Mesendoderm (in vitro differentiated cells): ENCODE measurements around the gene OSBPL10.

Experiments used
- DNase-seq: peaks from one replicate; pipeline ENCODE4 v3.0.0; 2013
- H2AK5ac ChIP-seq: 2 replicates; pipeline ENCODE4 v1.6.1; 2013; ENCODE audit warnings: low read length, inconsistent platforms
- H2BK120ac ChIP-seq: 2 replicates; pipeline ENCODE4 v1.6.1; 2013; ENCODE audit warnings: low read depth, mild to moderate bottlenecking, low read length, moderate library complexity, mixed read lengths
- H2BK15ac ChIP-seq: replicated peaks from 2 replicates; pipeline ENCODE4 v1.6.1; 2013; ENCODE audit warnings: low read depth, mild to moderate bottlenecking, moderate library complexity
- H2BK5ac ChIP-seq: 2 replicates; pipeline ENCODE4 v1.6.1; 2013; ENCODE audit warnings: low read length, inconsistent platforms
- H3K18ac ChIP-seq: 2 replicates; pipeline ENCODE4 v1.6.1; 2013; ENCODE audit warnings: mild to moderate bottlenecking, low read length, mixed read lengths
- H3K23ac ChIP-seq: one replicate; pipeline ENCODE4 v1.6.1; 2013; ENCODE audit warnings: low read length
- H3K27ac ChIP-seq: 2 replicates; pipeline ENCODE4 v1.5.1; 2013; ENCODE audit warnings: low read depth, mild to moderate bottlenecking, inconsistent platforms, low read length, moderate library complexity
- H3K27me3 ChIP-seq: 2 replicates; pipeline ENCODE4 v1.6.1; 2013; ENCODE audit warnings: low read length, control low read depth, mild to moderate bottlenecking, inconsistent platforms; ENCODE audit not compliant: insufficient read depth, poor library complexity
- H3K36me3 ChIP-seq: 2 replicates; pipeline ENCODE4 v1.6.1; 2013; ENCODE audit warnings: low read length, inconsistent platforms; ENCODE audit not compliant: control insufficient read depth, insufficient read depth
- H3K4ac ChIP-seq: one replicate; pipeline ENCODE4 v1.6.1; 2013; ENCODE audit warnings: low read depth, mild to moderate bottlenecking, low read length, moderate library complexity
- H3K4me1 ChIP-seq: 2 replicates; pipeline ENCODE4 v1.6.1; 2013; ENCODE audit warnings: low read depth, low read length, inconsistent platforms; ENCODE audit not compliant: control insufficient read depth
- H3K4me2 ChIP-seq: 2 replicates; pipeline ENCODE4 v1.6.1; 2013; ENCODE audit warnings: low read length
- H3K4me3 ChIP-seq: 2 replicates; pipeline ENCODE4 v1.5.1; 2013; ENCODE audit warnings: mild to moderate bottlenecking, low read length
- H3K56ac ChIP-seq: one replicate; pipeline ENCODE4 v1.6.1; 2013; ENCODE audit warnings: low read length
- H3K79me1 ChIP-seq: 2 replicates; pipeline ENCODE4 v1.6.1; 2013; ENCODE audit warnings: low read length, inconsistent platforms
- H3K79me2 ChIP-seq: 2 replicates; pipeline ENCODE4 v1.6.1; 2013; ENCODE audit warnings: mild to moderate bottlenecking, low read length; ENCODE audit not compliant: control insufficient read depth, insufficient read depth
- H3K9ac ChIP-seq: 2 replicates; pipeline ENCODE4 v1.6.1; 2013; ENCODE audit warnings: low read length, inconsistent platforms
- H4K5ac ChIP-seq: one replicate; pipeline ENCODE4 v1.6.1; 2013; ENCODE audit warnings: low read length
- H4K8ac ChIP-seq: one replicate; pipeline ENCODE4 v1.6.1; 2013; ENCODE audit warnings: low read depth, mild to moderate bottlenecking, control low read depth, low read length, moderate library complexity
- WGBS: extraction: QIAGEN DNeasy Blood & Tissue Kit; methylation state at CpG from one replicate; pipeline ENCODE4 v1.1.7; 2013; ENCODE audit warnings: low lambda C conversion rate, missing lambda C conversion rate; ENCODE audit not compliant: insufficient coverage; ENCODE audit errors: extremely low coverage; 5-methylcytosine and 5-hydroxymethylcytosine counted together

Gene OSBPL10

GRCh38 chr3:31621314-31621713 is 359.7 kb downstream of the OSBPL10 start:
- no CpG with 5 or more reads among the region's 3 CpGs for WGBS
- Histone ChIP-seq H3K56ac (no peak overlapping the region), H3K36me3 (no peaks in the 10 kb centered on the region)

GRCh38 chr3:31620656-31621055 is 360.4 kb downstream of the OSBPL10 start:
- H3K4me2 ChIP-seq, result no peak overlapping the region
- no peak overlapping the region for H2BK15ac ChIP-seq
- no peaks in the 10 kb centered on the region for H3K79me2 ChIP-seq
- no peaks in the 10 kb centered on the region for H3K79me1 ChIP-seq
- no peaks in the 10 kb centered on the region for H3K36me3 ChIP-seq
- H3K27ac ChIP-seq, result no peak overlapping the region
- no peaks in the 10 kb centered on the region for H3K27me3 ChIP-seq
- no peak overlapping the region for H3K4me3 ChIP-seq
- no peak overlapping the region for H3K56ac ChIP-seq
- no peak overlapping the region for H3K23ac ChIP-seq
- H2AK5ac ChIP-seq, result no peak overlapping the region
- no peak for DNase-seq
- H3K4me1 ChIP-seq, result no peaks in the 10 kb centered on the region
- no peak overlapping the region for H3K4ac ChIP-seq
- no peak overlapping the region for H4K8ac ChIP-seq
- no peak overlapping the region for H3K18ac ChIP-seq
- no peak overlapping the region for H4K5ac ChIP-seq
- H2BK120ac ChIP-seq, result no peak overlapping the region
- no CpG with 5 or more reads among the region's 1 CpG for WGBS
- no peak overlapping the region for H2BK5ac ChIP-seq
- H3K9ac ChIP-seq, result no peak overlapping the region

More at GRCh38 chr3:31621314-31621713, 359.7 kb downstream of the OSBPL10 start:
- Histone ChIP-seq H3K4me3 (no peak overlapping the region), H2BK120ac (no peak overlapping the region), H3K4ac (no peak overlapping the region), H2BK5ac (no peak overlapping the region), H3K27ac (no peak overlapping the region), H4K8ac (no peak overlapping the region), H3K27me3 (no peaks in the 10 kb centered on the region), H4K5ac (no peak overlapping the region), H3K18ac (no peak overlapping the region), H2AK5ac (no peak overlapping the region), H3K79me1 (no peaks in the 10 kb centered on the region), H2BK15ac (no peak overlapping the region), H3K4me1 (no peaks in the 10 kb centered on the region), H3K79me2 (no peaks in the 10 kb centered on the region), H3K9ac (no peak overlapping the region), H3K23ac (no peak overlapping the region), H3K4me2 (no peak overlapping the region)
- no peak for DNase-seq

- no peaks in the 10 kb centered on the region for H3K36me3 ChIP-seq
- no peak overlapping the region for H3K4me2 ChIP-seq
- H3K9ac ChIP-seq, result no peak overlapping the region
- H3K27ac ChIP-seq, result no peak overlapping the region
- no peak for DNase-seq
- H4K5ac ChIP-seq, result no peak overlapping the region
- no peak overlapping the region for H2BK5ac ChIP-seq
- WGBS, result no CpG with 5 or more reads among the region's 2 CpGs
- H3K27me3 ChIP-seq, result no peaks in the 10 kb centered on the region
- no peak overlapping the region for H3K4me3 ChIP-seq
- no peaks in the 10 kb centered on the region for H3K4me1 ChIP-seq
- no peak overlapping the region for H2BK15ac ChIP-seq
- H4K8ac ChIP-seq, result no peak overlapping the region
- H3K79me1 ChIP-seq, result no peaks in the 10 kb centered on the region
- H3K56ac ChIP-seq, result no peak overlapping the region
- no peak overlapping the region for H3K18ac ChIP-seq
- no peak overlapping the region for H3K23ac ChIP-seq
- no peaks in the 10 kb centered on the region for H3K79me2 ChIP-seq
- H3K4ac ChIP-seq, result no peak overlapping the region
- H2BK120ac ChIP-seq, result no peak overlapping the region
- no peak overlapping the region for H2AK5ac ChIP-seq
Measured at GRCh38 chr3:31616711-31617110, 364.4 kb downstream of the OSBPL10 start.

GRCh38 chr3:31615071-31615875 is 365.8 kb downstream of the OSBPL10 start:
- Histone ChIP-seq H2BK15ac (no peak overlapping the region), H3K4me1 (no peaks in the 10 kb centered on the region), H3K56ac (no peak overlapping the region), H3K4me3 (no peak overlapping the region), H3K18ac (no peak overlapping the region), H2BK5ac (no peak overlapping the region), H3K79me2 (no peaks in the 10 kb centered on the region), H3K79me1 (no peaks in the 10 kb centered on the region), H2BK120ac (no peak overlapping the region), H3K36me3 (no peaks in the 10 kb centered on the region), H3K4me2 (no peak overlapping the region), H3K23ac (no peak overlapping the region), H3K9ac (no peak overlapping the region), H2AK5ac (no peak overlapping the region), H4K5ac (no peak overlapping the region), H4K8ac (no peak overlapping the region), H3K4ac (no peak overlapping the region), H3K27ac (no peak overlapping the region), H3K27me3 (no peaks in the 10 kb centered on the region)
- no CpG with 5 or more reads among the region's 4 CpGs for WGBS
- no peak for DNase-seq

- DNase-seq, result no peak
- no peak overlapping the region for H2BK5ac ChIP-seq
- H3K4ac ChIP-seq, result no peak overlapping the region
- no peaks in the 10 kb centered on the region for H3K79me2 ChIP-seq
- WGBS, result no CpG with 5 or more reads among the region's 5 CpGs
- no peak overlapping the region for H2BK15ac ChIP-seq
- no peak overlapping the region for H3K23ac ChIP-seq
- no peak overlapping the region for H2AK5ac ChIP-seq
- H3K4me2 ChIP-seq, result no peak overlapping the region
- no peaks in the 10 kb centered on the region for H3K79me1 ChIP-seq
- no peak overlapping the region for H4K5ac ChIP-seq
- no peak overlapping the region for H3K18ac ChIP-seq
- H3K27ac ChIP-seq, result no peak overlapping the region
- no peaks in the 10 kb centered on the region for H3K36me3 ChIP-seq
- H2BK120ac ChIP-seq, result no peak overlapping the region
- H3K56ac ChIP-seq, result no peak overlapping the region
- no peak overlapping the region for H3K9ac ChIP-seq
- no peaks in the 10 kb centered on the region for H3K27me3 ChIP-seq
- no peak overlapping the region for H3K4me3 ChIP-seq
- no peak overlapping the region for H4K8ac ChIP-seq
- H3K4me1 ChIP-seq, result no peaks in the 10 kb centered on the region
Measured at GRCh38 chr3:31614162-31614921, 366.7 kb downstream of the OSBPL10 start.
